Astrocyte (in vitro differentiated cells and primary cell): ENCODE data around the gene MED1. TPM values are rescaled to one million over a fixed set of nuclear protein-coding genes. Genes with fewer than 3 reads are reported as not detected.
A peak's percentile ranks its signal among the peaks of the same experiment; 100 is the strongest.
"Not testable (repeated sequence)": the region's sequence is repeated elsewhere in the genome, so short reads cannot be mapped to it uniquely, and the experiment has no call there.

ENCODE experiments used
- DNase-seq: peaks from one replicate; pipeline ENCODE4 v3.0.0-alpha.2; 2010; ENCODE audit warnings: low read depth
- FAIRE-seq: peaks from 2 replicates; lab custom pipeline; 2011; peaks lifted over from hg19 to GRCh38; lab: Jason Lieb, UNC
- H2AFZ ChIP-seq: 2 replicates; pipeline ENCODE4 v1.6.0; 2012; ENCODE audit warnings: low read depth, low read length, inconsistent platforms
- H3K27ac ChIP-seq: 2 replicates; pipeline ENCODE4 v1.5.1; 2011; ENCODE audit warnings: low read depth, low read length, inconsistent platforms
- H3K27me3 ChIP-seq: 2 replicates; pipeline ENCODE4 v1.6.0; 2011; ENCODE audit warnings: low read length, inconsistent platforms; ENCODE audit not compliant: insufficient read depth
- H3K36me3 ChIP-seq: 2 replicates; pipeline ENCODE4 v1.5.1; 2011; ENCODE audit warnings: low read length, inconsistent platforms; ENCODE audit not compliant: insufficient read depth
- H3K4me1 ChIP-seq: 2 replicates; pipeline ENCODE4 v1.5.1; 2011; ENCODE audit warnings: low read length, inconsistent platforms; ENCODE audit not compliant: insufficient read depth
- H3K4me2 ChIP-seq: 2 replicates; pipeline ENCODE4 v1.6.0; 2012; ENCODE audit warnings: low read length, inconsistent platforms
- H3K4me3 ChIP-seq: 2 replicates; pipeline ENCODE4 v1.5.1; 2011; ENCODE audit warnings: low read depth, mild to moderate bottlenecking, low read length, inconsistent platforms; ENCODE audit not compliant: insufficient read depth
- H3K79me2 ChIP-seq: 2 replicates; pipeline ENCODE4 v1.6.0; 2012; ENCODE audit warnings: mild to moderate bottlenecking, low read length, inconsistent platforms; ENCODE audit not compliant: insufficient read depth
- H3K9ac ChIP-seq: 2 replicates; pipeline ENCODE4 v1.6.0; 2012; ENCODE audit warnings: mild to moderate bottlenecking, low read length, inconsistent platforms
- H3K9me3 ChIP-seq: 2 replicates; pipeline ENCODE4 v1.5.1; 2012; ENCODE audit warnings: low read depth, mild to moderate bottlenecking, low read length, inconsistent platforms; ENCODE audit not compliant: insufficient read depth
- H4K20me1 ChIP-seq: 2 replicates; pipeline ENCODE4 v1.6.0; 2012; ENCODE audit warnings: low read length, inconsistent platforms; ENCODE audit not compliant: insufficient read depth
- H3K27ac Mint-ChIP-seq: one replicate; pipeline ENCODE4 v1.8.0; 2021; ENCODE audit warnings: mild to moderate bottlenecking, mixed read lengths; ENCODE audit not compliant: unreplicated experiment
- H3K27me3 Mint-ChIP-seq: one replicate; pipeline ENCODE4 v1.8.0; 2021; ENCODE audit warnings: low read depth, mixed read lengths; ENCODE audit not compliant: unreplicated experiment
- H3K36me3 Mint-ChIP-seq: one replicate; pipeline ENCODE4 v1.8.0; 2021; ENCODE audit warnings: low read depth, mixed read lengths; ENCODE audit not compliant: unreplicated experiment
- H3K4me1 Mint-ChIP-seq: one replicate; pipeline ENCODE4 v1.8.0; 2021; ENCODE audit warnings: low read depth, mixed read lengths; ENCODE audit not compliant: unreplicated experiment
- H3K4me3 Mint-ChIP-seq: one replicate; pipeline ENCODE4 v1.8.0; 2021; ENCODE audit warnings: mild to moderate bottlenecking, moderate library complexity, mixed read lengths; ENCODE audit not compliant: unreplicated experiment
- H3K9me3 Mint-ChIP-seq: one replicate; pipeline ENCODE4 v1.8.0; 2021; ENCODE audit warnings: mild to moderate bottlenecking, mixed read lengths; ENCODE audit not compliant: unreplicated experiment
- CTCF ChIP-seq: IDR thresholded peaks from 2 replicates; pipeline ENCODE4 v1.5.1; 2011; ENCODE audit warnings: low read depth, mild to moderate bottlenecking, inconsistent platforms, low read length, moderate library complexity; ENCODE audit not compliant: insufficient read depth
- EZH2 ChIP-seq: IDR thresholded peaks from 2 replicates; pipeline ENCODE4 v1.6.1; 2012; ENCODE audit warnings: mild to moderate bottlenecking, low read length, inconsistent platforms; ENCODE audit not compliant: insufficient read depth
- total RNA-seq: library from RNA; stranded (reverse); gene quantifications from 2 replicates; pipeline ENCODE4 v1.2.1, GENCODE V29; 2021

Gene MED1
- total RNA-seq, 1 donor from 2014 or later, result 46.6 TPM

- no peak for DNase-seq
- Mint-ChIP-seq H3K4me3 (peak overlapping the region; percentile 97), H3K27ac (peak overlapping the region; percentile 98), H3K36me3 (no peaks in the 10 kb centered on the region), H3K4me1 (no peaks in the 10 kb centered on the region), H3K9me3 (no peaks in the 10 kb centered on the region), H3K27me3 (no peaks in the 10 kb centered on the region)
- H3K79me2 ChIP-seq, result peaks cover 47% of the 10 kb centered on the region
- no peaks in the 10 kb centered on the region for H3K27me3 ChIP-seq
- H4K20me1 ChIP-seq, result peaks cover 18% of the 10 kb centered on the region
- peaks cover 16% of the 10 kb centered on the region for H3K36me3 ChIP-seq
- peaks cover 6% of the 10 kb centered on the region for H3K4me1 ChIP-seq
- no peak for FAIRE-seq
- peak overlapping the region; percentile 96 for H3K4me3 ChIP-seq
- H2AFZ ChIP-seq, result no peak overlapping the region
- peak overlapping the region; percentile 88 for H3K4me2 ChIP-seq
- peak overlapping the region; percentile 98 for H3K9ac ChIP-seq
- no peaks in the 10 kb centered on the region for H3K9me3 ChIP-seq
- TF ChIP-seq EZH2, result no peak
- no peak for TF ChIP-seq CTCF
- peak overlapping the region; percentile 95 for H3K27ac ChIP-seq
Observed at GRCh38 chr17:39450051-39450450, 1.0 kb downstream of the MED1 start.

DNA sequence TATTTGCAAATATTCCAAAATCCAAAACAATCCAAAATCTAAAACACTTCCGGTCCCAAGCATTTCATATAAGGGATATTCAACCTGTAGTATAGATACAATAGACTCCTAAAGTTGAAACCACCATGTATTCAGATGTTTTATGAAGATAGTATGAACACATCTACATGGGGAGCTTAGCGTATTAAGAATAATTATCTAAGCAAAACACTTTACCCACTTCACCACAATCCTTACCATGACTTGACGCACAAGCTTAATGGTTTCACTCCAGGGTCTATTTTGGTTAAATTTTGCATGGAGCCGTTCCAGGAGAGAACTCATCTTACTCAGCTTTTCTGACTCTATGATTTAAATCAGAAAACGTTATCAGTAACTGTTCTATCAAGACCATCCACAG is 3.5 kb downstream of the MED1 start:
- Histone ChIP-seq H3K4me2 (no peak overlapping the region), H3K9me3 (no peaks in the 10 kb centered on the region), H3K4me3 (no peak overlapping the region), H3K27ac (no peak overlapping the region), H3K79me2 (peaks cover 52% of the 10 kb centered on the region), H4K20me1 (peaks cover 18% of the 10 kb centered on the region), H2AFZ (no peak overlapping the region), H3K9ac (peak overlapping the region; percentile 18), H3K36me3 (peaks cover 27% of the 10 kb centered on the region), H3K27me3 (no peaks in the 10 kb centered on the region), H3K4me1 (peaks cover 6% of the 10 kb centered on the region)
- no peaks in the 10 kb centered on the region for H3K27me3 Mint-ChIP-seq
- H3K4me1 Mint-ChIP-seq, result no peaks in the 10 kb centered on the region
- FAIRE-seq (no peak), DNase-seq (no peak)
- no peak overlapping the region for H3K4me3 Mint-ChIP-seq
- H3K27ac Mint-ChIP-seq, result no peak overlapping the region
- TF ChIP-seq CTCF, result no peak
- TF ChIP-seq EZH2, result no peak
- no peaks in the 10 kb centered on the region for H3K9me3 Mint-ChIP-seq
- H3K36me3 Mint-ChIP-seq, result no peaks in the 10 kb centered on the region

GRCh38 chr17:39443326-39443725 is 7.7 kb downstream of the MED1 start:
- Histone ChIP-seq H3K4me1 (no peaks in the 10 kb centered on the region), H2AFZ (no peak overlapping the region), H4K20me1 (peaks cover 17% of the 10 kb centered on the region), H3K9ac (no peak overlapping the region), H3K4me3 (no peak overlapping the region), H3K36me3 (peaks cover 50% of the 10 kb centered on the region), H3K27me3 (no peaks in the 10 kb centered on the region), H3K9me3 (no peaks in the 10 kb centered on the region), H3K79me2 (peaks cover 24% of the 10 kb centered on the region), H3K4me2 (no peak overlapping the region), H3K27ac (no peak overlapping the region)
- TF ChIP-seq CTCF (no peak), EZH2 (no peak)
- FAIRE-seq (no peak), DNase-seq (no peak)
- Mint-ChIP-seq H3K36me3 (no peaks in the 10 kb centered on the region), H3K9me3 (no peaks in the 10 kb centered on the region), H3K4me3 (no peak overlapping the region), H3K27ac (no peak overlapping the region), H3K27me3 (no peaks in the 10 kb centered on the region), H3K4me1 (no peaks in the 10 kb centered on the region)

GRCh38 chr17:39439868-39440267 is 11.2 kb downstream of the MED1 start:
- H3K4me3 Mint-ChIP-seq, result not testable (repeated sequence)

More at GRCh38 chr17:39439868-39440267, 11.2 kb downstream of the MED1 start:
- FAIRE-seq, H3K4me3 ChIP-seq, DNase-seq, H3K4me2 ChIP-seq, H3K9me3 ChIP-seq, H3K4me1 ChIP-seq, H4K20me1 ChIP-seq, H3K27me3 Mint-ChIP-seq, H3K27me3 ChIP-seq, H3K27ac Mint-ChIP-seq, H2AFZ ChIP-seq, H3K79me2 ChIP-seq, H3K4me1 Mint-ChIP-seq, H3K9me3 Mint-ChIP-seq, H3K36me3 Mint-ChIP-seq, H3K27ac ChIP-seq: not testable (repeated sequence)
- Histone ChIP-seq H3K36me3 (peaks cover 36% of the 10 kb centered on the region), H3K9ac (peak overlapping the region; percentile 3)
